Activated CD8-positive, alpha-beta memory T cell treated with anti-CD3 and anti-CD28 coated beads for 4 hours (primary cell): Measurements from ENCODE around the gene KRT76.
A peak's percentile ranks its signal among the peaks of the same experiment; 100 is the strongest.
"Not testable (repeated sequence)": the region's sequence is repeated elsewhere in the genome, so short reads cannot be mapped to it uniquely, and the experiment has no call there.

ENCODE experiments used
- DNase-seq, 2 donors: peaks; one replicate each; pipeline ENCODE4 v3.0.0-alpha.2; 2020; ENCODE audit warnings: low read depth in 2 of 2

KRT76 gene

GRCh38 chr12:52759695-52760094, 17.4 kb downstream of the KRT76 start:
- no peak for DNase-seq

DNA sequence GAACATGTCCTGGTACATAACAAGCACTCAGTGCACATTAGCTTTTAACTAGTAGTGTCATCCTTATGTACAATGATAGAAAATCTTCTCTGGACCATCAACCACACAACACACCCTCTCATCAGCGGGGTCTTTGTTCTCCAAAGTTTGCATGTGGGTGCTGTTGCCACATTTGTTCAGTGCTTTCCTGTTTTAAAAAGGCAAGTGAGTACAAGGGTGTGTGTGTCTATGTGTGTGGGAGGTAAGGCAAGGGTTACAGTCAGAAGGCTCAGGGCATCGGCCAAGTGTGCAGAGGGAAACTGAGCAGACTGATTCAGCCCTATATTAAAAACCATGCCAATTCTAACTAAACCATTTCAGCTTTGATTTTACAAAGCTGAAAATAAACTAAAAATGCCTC, 17.9 kb downstream of the KRT76 start:
- DNase-seq = no peak

DNA sequence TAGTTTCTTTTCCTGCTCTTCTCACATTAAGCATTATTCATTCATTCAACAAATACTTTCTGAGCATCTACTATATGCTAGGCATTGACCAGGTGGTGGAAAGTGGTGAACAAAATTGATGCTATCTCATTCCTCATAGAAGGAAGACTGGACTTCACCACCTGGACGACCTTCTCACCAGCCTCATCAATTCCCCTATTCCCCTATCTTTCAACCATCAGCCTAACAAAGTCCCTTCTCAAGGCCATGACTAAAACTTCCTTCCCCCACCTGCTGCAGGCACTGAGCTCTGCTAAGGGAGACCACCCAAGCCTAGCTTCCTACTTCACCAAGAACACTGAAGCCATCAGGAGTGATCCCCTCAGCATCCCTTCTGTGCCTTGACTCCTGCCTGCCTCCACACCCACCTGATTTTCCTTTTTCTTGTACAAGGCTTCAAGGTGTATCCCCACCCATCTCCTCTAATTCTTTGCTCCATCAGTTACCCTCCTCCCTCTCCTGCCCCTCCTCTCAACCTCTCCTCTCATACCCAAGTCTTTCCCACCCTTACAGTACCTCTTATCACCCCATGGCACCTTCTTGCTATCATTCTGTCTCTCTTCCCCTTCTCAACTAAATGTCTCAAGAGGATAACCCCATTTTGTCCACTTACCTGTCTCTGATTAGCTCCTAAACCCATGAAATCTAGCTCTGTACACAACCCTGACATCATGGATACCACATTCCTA, 19.5 kb downstream of the KRT76 start:
- DNase-seq = no peak

GRCh38 chr12:52756281-52756960, 20.7 kb downstream of the KRT76 start:
- DNase-seq = no peak

GRCh38 chr12:52755533-52755932, 21.6 kb downstream of the KRT76 start:
- DNase-seq = no peak

- no peak for DNase-seq
These were observed 23.0 kb downstream of the KRT76 start for GRCh38 chr12:52754135-52754534.

GRCh38 chr12:52753283-52753682, 23.9 kb downstream of the KRT76 start:
- DNase-seq = no peak

GRCh38 chr12:52752516-52752915, 24.6 kb downstream of the KRT76 start:
- DNase-seq = no peak

- no peak for DNase-seq
These were observed 25.4 kb downstream of the KRT76 start for GRCh38 chr12:52751795-52752194.

GRCh38 chr12:52750532-52750931, 26.6 kb downstream of the KRT76 start:
- not testable (repeated sequence) for DNase-seq

DNA sequence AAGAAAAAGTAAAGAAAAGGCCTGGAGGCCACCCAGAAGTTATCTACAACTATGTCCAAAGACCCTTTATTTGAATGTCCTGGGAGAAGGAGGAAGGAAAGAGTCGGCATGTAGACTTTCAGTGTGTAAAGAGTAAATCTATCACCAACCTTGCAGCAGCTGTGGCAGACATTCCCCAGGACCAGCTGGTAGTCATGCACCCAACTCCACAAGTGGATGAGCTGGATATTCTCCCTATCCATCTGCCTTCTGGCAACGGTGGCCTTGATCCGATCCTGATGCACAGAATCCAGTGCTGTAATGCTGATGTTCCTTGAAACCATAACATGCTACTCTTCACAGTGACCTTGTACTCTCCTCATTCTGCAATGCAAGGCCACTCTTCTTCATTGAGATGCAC, 27.3 kb downstream of the KRT76 start:
- no peak for DNase-seq

DNA sequence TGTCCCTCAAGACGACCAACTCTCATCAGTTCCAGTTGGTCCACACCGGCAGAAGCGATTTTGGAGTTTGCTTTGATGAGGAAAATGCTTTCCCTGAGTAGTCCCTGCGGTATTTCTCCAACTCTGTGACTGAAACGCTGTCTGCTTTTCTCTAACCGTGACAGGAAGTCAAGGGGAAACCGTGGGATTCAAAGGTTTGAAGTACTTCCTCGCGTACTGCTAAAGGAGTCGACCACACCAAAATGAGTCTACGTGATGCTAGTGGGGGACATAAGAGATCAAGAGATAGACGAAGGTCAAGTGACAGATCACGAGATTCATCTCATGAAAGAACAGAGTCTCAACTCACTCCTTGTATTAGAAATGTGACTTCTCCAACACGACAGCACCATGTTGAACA, 28.6 kb downstream of the KRT76 start:
- no peak for DNase-seq

- no peak for DNase-seq
These were observed 31.6 kb downstream of the KRT76 start for GRCh38 chr12:52745554-52745953.

- no peak for DNase-seq
These were observed 32.5 kb downstream of the KRT76 start for GRCh38 chr12:52744493-52745156.

DNA sequence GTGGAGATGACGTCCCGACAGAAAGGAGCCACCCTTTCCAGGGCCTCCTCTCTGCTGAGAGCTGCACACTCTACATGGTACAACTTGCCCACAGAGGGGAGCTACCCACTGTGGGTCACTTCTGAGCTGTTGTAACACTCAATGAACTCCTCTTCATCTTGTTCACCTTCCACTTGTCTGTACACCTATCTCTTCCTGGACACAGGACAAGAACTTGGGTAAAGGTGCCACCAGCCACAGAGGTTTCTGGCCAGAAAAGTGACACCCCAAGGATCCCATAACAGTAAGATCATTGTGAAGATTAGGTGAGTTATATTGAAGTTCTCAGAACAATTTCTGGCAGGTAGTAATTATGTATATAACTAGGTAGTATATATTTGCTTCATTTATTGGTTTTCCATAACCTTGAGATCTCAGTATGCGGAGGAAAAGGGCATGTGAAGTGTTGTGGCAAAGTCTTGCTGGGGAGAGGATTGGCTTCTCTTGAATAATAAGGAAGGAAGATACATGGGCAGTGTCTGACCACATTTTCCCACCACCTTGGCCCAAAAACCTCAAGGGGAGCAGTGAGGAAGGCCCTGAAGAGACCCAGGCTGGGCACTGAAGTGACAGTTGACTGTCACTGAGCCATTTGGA, 34.2 kb downstream of the KRT76 start:
- DNase-seq = no peak

DNA sequence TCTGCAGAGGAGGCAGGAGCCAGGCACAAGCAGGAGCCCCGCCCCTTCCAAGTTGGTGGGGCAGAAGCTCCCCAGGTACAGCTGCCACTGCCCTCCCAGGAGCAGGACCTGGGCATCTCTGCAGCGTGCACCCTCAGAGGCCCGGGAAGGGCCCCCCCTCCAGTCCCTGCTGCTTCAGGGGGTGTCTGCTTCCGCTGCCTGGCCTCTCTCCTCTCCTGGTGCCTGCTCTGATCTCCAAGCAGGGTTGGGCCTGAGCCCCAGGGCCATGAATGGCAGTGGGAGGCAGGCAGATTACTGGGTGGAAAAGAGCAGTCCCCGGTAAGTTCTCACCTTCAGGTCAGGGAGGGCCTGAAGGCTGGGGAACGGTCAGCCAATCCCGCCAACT, 35.0 kb downstream of the KRT76 start:
- no peak for DNase-seq

GRCh38 chr12:52741375-52742195, 35.6 kb downstream of the KRT76 start:
- peak; percentile 20 to 38 for DNase-seq

- DNase-seq = no peak
These were observed 36.6 kb downstream of the KRT76 start for GRCh38 chr12:52740584-52740983.

DNA sequence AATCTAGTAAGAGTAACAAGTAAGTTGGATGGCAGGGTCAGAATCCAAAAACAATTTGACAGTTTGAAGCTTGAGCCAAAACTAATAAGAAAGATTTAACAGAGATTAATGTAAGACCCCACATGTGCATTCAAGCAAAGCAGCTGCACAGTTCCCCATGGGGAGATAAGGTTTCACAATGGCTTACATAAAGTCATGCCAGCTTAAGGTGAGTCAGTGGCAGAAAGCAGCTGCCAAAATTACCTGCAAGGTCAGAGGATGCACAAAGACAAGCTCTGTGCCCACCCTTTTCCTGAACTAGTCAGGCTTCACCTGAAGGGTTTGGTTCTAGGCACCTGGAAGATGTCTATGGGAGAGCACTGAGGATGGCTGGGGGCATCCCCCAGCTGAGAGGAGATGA, 37.2 kb downstream of the KRT76 start:
- no peak for DNase-seq

DNA sequence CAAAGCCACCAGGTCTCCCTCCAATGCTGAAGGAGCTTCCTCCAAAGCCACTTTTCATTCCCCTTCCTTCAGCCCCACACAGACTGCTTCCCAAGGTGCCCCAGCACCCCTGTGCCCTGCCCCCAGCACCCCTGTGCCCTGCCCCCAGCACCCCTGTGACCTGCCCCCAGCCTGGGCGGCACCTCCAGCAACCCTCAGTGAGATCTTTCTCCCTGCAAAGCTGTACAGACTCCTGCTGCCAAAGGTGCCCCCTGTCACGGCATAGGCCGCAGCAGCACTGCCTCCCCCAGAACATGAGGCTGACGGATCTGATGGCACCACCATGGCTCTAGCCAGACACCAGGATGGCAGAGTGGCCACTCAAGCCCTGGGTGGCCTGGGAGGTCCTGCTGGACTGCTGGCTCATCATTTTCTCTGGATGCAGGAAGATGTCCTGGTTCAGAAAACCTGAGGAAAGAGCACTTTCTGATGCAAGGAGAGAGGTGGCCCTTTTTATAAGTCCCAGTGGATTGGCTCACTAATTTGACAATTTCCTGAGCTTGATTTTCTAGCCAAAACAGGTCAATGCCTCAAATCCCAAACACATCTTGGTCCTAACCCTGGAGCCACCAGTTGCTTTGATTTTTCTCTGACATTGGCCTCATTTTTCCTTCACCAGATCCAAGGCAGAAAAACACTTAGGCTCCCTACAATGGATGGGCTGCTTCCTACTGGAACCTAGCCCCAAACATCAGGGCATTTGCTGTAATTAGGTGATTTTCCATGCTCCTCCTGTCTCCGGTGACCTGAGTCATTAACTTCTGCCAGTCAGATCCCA, 41.1 kb downstream of the KRT76 start:
- no peak for DNase-seq

- no peak for DNase-seq
These were observed 42.0 kb downstream of the KRT76 start for GRCh38 chr12:52735106-52735505.
